ENCODE data around the gene TTBK2. TPM values are rescaled to one million over a fixed set of nuclear protein-coding genes. Genes with fewer than 3 reads are reported as not detected.

TTBK2 gene
- total RNA-seq, 2 experiments from 2014 or later = 9.7 to 10.5 TPM

GRCh38 chr15:42691770-42692169 lies 228.8 kb downstream of the TTBK2 start:
- Mint-ChIP-seq H3K36me3 (ENCODE audit: low read depth) (no peaks in the 10 kb centered on the region), H3K4me1 (peaks cover 3% of the 10 kb centered on the region), H3K4me3 (no peak overlapping the region), H3K27ac (peak overlapping the region; percentile 6), H3K9me3 (ENCODE audit: low read depth) (no peaks in the 10 kb centered on the region), H3K27me3 (no peaks in the 10 kb centered on the region)
- ATAC-seq (no peak), DNase-seq (no peak)
- CTCF ChIA-PET = no interaction called here
- POLR2A ChIA-PET = no interaction called here
- intact Hi-C loops (cut with DNase I, micrococcal nuclease) = no loop called here

- Mint-ChIP-seq H3K4me3 (no peak overlapping the region), H3K9me3 (ENCODE audit: low read depth) (no peaks in the 10 kb centered on the region), H3K36me3 (ENCODE audit: low read depth) (peaks cover 2% of the 10 kb centered on the region), H3K4me1 (peaks cover 3% of the 10 kb centered on the region), H3K27me3 (no peaks in the 10 kb centered on the region), H3K27ac (peak overlapping the region; percentile 6)
- DNase-seq (peak; percentile 34), ATAC-seq (peak; percentile 79)
- ChIA-PET POLR2A (interaction anchor here (0.5 kb wide), 1 partner anchor 439 kb away, joined by 5 read pairs; no protein-coding TSS in a partner anchor), CTCF (no interaction called here)
- intact Hi-C loops (cut with DNase I, micrococcal nuclease) = no loop called here
Measured at GRCh38 chr15:42691308-42691707, 229.3 kb downstream of the TTBK2 start.

Other genes with a start within 250 kb of the TTBK2 start
- 10 to 100 TPM; 12.9 to 16.6 TPM for gene CDAN1, start 183.7 kb downstream of the TTBK2 start, total RNA-seq
- gene UBR1, start 185.3 kb upstream of the TTBK2 start, total RNA-seq = 10 to 100 TPM; 26.8 to 30.6 TPM
- 10 to 100 TPM; 10.9 to 12.9 TPM for gene TMEM62, start 212.8 kb upstream of the TTBK2 start, total RNA-seq

Data from activated CD4-positive, alpha-beta T cell treated with anti-CD3 and anti-CD28 coated beads for 36 hours (primary cell).